ENCODE measurements around the gene KIAA1671.

KIAA1671 gene

GRCh38 chr22:25082096-25082495 is 129.6 kb downstream of the KIAA1671 start:
- TF ChIP-seq CTCF (IDR thresholded peaks at IDR 0.05; ENCODE audit: borderline replicate concordance, control extremely low read depth, extremely low read depth, insufficient read depth, missing control alignments) = no peak
- DNase-seq (ENCODE audit: low spot score) = no peak
- in situ Hi-C loops (cut with MboI; ENCODE audit: low sequenced_read_pairs, unreplicated experiment) = no loop called here

- DNase-seq (ENCODE audit: low spot score) = no peak
- no peak for TF ChIP-seq CTCF (IDR thresholded peaks at IDR 0.05; ENCODE audit: borderline replicate concordance, control extremely low read depth, extremely low read depth, insufficient read depth, missing control alignments)
- in situ Hi-C loops (cut with MboI; ENCODE audit: low sequenced_read_pairs, unreplicated experiment) = no loop called here
Observed at GRCh38 chr22:25083056-25083806, 130.7 kb downstream of the KIAA1671 start.

- no peak for DNase-seq (ENCODE audit: low spot score)
- in situ Hi-C loops (cut with MboI; ENCODE audit: low sequenced_read_pairs, unreplicated experiment) = no loop called here
Observed at GRCh38 chr22:25083807-25084200, 131.3 kb downstream of the KIAA1671 start.

GRCh38 chr22:25084405-25085107 is 132.0 kb downstream of the KIAA1671 start:
- DNase-seq (ENCODE audit: low spot score) = no peak
- no peak for TF ChIP-seq CTCF (IDR thresholded peaks at IDR 0.05; ENCODE audit: borderline replicate concordance, control extremely low read depth, extremely low read depth, insufficient read depth, missing control alignments)
- in situ Hi-C loops (cut with MboI; ENCODE audit: low sequenced_read_pairs, unreplicated experiment) = no loop called here

More at GRCh38 chr22:25083807-25084200, 131.3 kb downstream of the KIAA1671 start:
- TF ChIP-seq CTCF (IDR thresholded peaks at IDR 0.05; ENCODE audit: borderline replicate concordance, control extremely low read depth, extremely low read depth, insufficient read depth, missing control alignments) = no peak

- DNase-seq (ENCODE audit: low spot score) = no peak
- no peak for TF ChIP-seq CTCF (IDR thresholded peaks at IDR 0.05; ENCODE audit: borderline replicate concordance, control extremely low read depth, extremely low read depth, insufficient read depth, missing control alignments)
- in situ Hi-C loops (cut with MboI; ENCODE audit: low sequenced_read_pairs, unreplicated experiment) = no loop called here
Observed at GRCh38 chr22:25085156-25085555, 132.6 kb downstream of the KIAA1671 start.

GRCh38 chr22:25085930-25086901 is 133.7 kb downstream of the KIAA1671 start:
- TF ChIP-seq CTCF (IDR thresholded peaks at IDR 0.05; ENCODE audit: borderline replicate concordance, control extremely low read depth, extremely low read depth, insufficient read depth, missing control alignments) = no peak
- in situ Hi-C loops (cut with MboI; ENCODE audit: low sequenced_read_pairs, unreplicated experiment) = no loop called here
- peak; percentile 68 for DNase-seq (ENCODE audit: low spot score)

Measured in GM13976 (cell line).